H1 (cell line): ENCODE measurements around the gene TMIGD2. TPM values are rescaled to one million over a fixed set of nuclear protein-coding genes. Genes with fewer than 3 reads are reported as not detected.

Experiments
- CTCF ChIA-PET: fragments of 300-600 bp; sonication (Branson Sonifier 250); formaldehyde crosslinking; loops from one replicate; lab custom pipeline; 2021; ENCODE audit not compliant: partially characterized antibody; lab: Charles Lee
- POLR2A ChIA-PET: fragments of 300-600 bp; sonication (Branson Sonifier 250); formaldehyde crosslinking; loops from one replicate; lab custom pipeline; 2021; ENCODE audit warnings: inconsistent platforms; ENCODE audit not compliant: partially characterized antibody; lab: Charles Lee
- DNase-seq, 2 experiments: peaks; one replicate each; pipeline versions ENCODE4 v3.0.0 to v3.0.0-alpha.2; 2010 to 2022; ENCODE audit warnings: low spot score in 2 of 2, low read depth in 1 of 2, mixed read lengths in 1 of 2
- FAIRE-seq: peaks from 2 replicates; lab custom pipeline; 2011; peaks lifted over from hg19 to GRCh38; lab: Jason Lieb, UNC
- H2AFZ ChIP-seq: 2 replicates; pipeline ENCODE4 v1.8.1; 2012; ENCODE audit warnings: low read length, inconsistent platforms
- H2AK5ac ChIP-seq: 2 replicates; pipeline ENCODE4 v1.6.1; 2013; ENCODE audit warnings: low read depth, low read length
- H2BK120ac ChIP-seq: replicated peaks from 2 replicates; pipeline ENCODE3; 2013; ENCODE audit warnings: low read depth, low read length, inconsistent platforms
- H2BK12ac ChIP-seq: 2 replicates; pipeline ENCODE4 v1.6.1; 2013; ENCODE audit warnings: low read depth, low read length
- H2BK15ac ChIP-seq: 2 replicates; pipeline ENCODE4 v1.6.1; 2013; ENCODE audit warnings: low read length
- H2BK20ac ChIP-seq: 2 replicates; pipeline ENCODE4 v1.6.1; 2013; ENCODE audit warnings: low read length
- H2BK5ac ChIP-seq: 2 replicates; pipeline ENCODE4 v1.6.1; 2013; ENCODE audit warnings: low read depth, low read length
- H3K14ac ChIP-seq: 2 replicates; pipeline ENCODE4 v1.6.1; 2013; ENCODE audit warnings: inconsistent platforms; ENCODE audit not compliant: insufficient read length
- H3K18ac ChIP-seq: 2 replicates; pipeline ENCODE4 v1.6.1; 2013; ENCODE audit warnings: low read length; ENCODE audit errors: extremely low read depth
- H3K23ac ChIP-seq: 2 replicates; pipeline ENCODE4 v1.6.1; 2013; ENCODE audit warnings: inconsistent platforms; ENCODE audit not compliant: insufficient read length
- H3K23me2 ChIP-seq: 2 replicates; pipeline ENCODE4 v1.6.1; 2013; ENCODE audit warnings: low read depth, low read length
- H3K27ac ChIP-seq: 2 replicates; pipeline ENCODE4 v1.6.1; 2011; ENCODE audit warnings: low read depth, low read length, inconsistent platforms
- H3K27me3 ChIP-seq, 4 experiments: replicated peaks in 1 of 4; 1 replicate in 1 of 4; 2 replicates in 3 of 4; pipeline versions ENCODE4 v1.6.1 to v1.8.1; 2011 to 2013; ENCODE audit warnings: low read length in 3 of 4, mild to moderate bottlenecking in 3 of 4, inconsistent platforms in 2 of 4, mixed read lengths in 2 of 4, moderate library complexity in 1 of 4; ENCODE audit not compliant: control insufficient read depth in 3 of 4, insufficient read depth in 3 of 4; ENCODE audit errors: extremely low read depth in 1 of 4
- H3K36me3 ChIP-seq, 4 experiments: 2 replicates each; pipeline versions ENCODE4 v1.6.1 to v1.8.1; 2011 to 2013; ENCODE audit warnings: mild to moderate bottlenecking in 4 of 4, low read length in 3 of 4, moderate library complexity in 2 of 4, control low read depth in 1 of 4, inconsistent platforms in 1 of 4; ENCODE audit not compliant: insufficient read depth in 4 of 4, control insufficient read depth in 2 of 4
- H3K4ac ChIP-seq: replicated peaks from 2 replicates; pipeline ENCODE3; 2013; ENCODE audit warnings: low read length, low read depth, mixed read lengths, inconsistent platforms; ENCODE audit not compliant: insufficient read length
- H3K4me1 ChIP-seq, 4 experiments: replicated peaks in 1 of 4; 1 replicate in 1 of 4; 2 replicates in 3 of 4; pipeline versions ENCODE4 v1.6.1 to v1.8.1; 2011 to 2013; ENCODE audit warnings: low read length in 3 of 4, inconsistent platforms in 2 of 4, mixed read lengths in 1 of 4; ENCODE audit not compliant: insufficient read depth in 4 of 4, control insufficient read depth in 3 of 4
- H3K4me2 ChIP-seq, 2 experiments: 2 replicates each; pipeline versions ENCODE4 v1.6.1 to v1.8.1; 2011 to 2013; ENCODE audit warnings: low read depth in 2 of 2, low read length in 2 of 2, control low read depth in 1 of 2, inconsistent platforms in 1 of 2, mild to moderate bottlenecking in 1 of 2; ENCODE audit not compliant: insufficient read depth in 1 of 2
- H3K4me3 ChIP-seq, 4 experiments: fragments of 200-600, 300-600 bp in 1 of 4; sonication (generic), shearing (Covaris generic), sonication (Bioruptor Twin) in 1 of 4; 2 replicates each; pipeline versions ENCODE4 v1.5.1 to v1.8.1; 2011 to 2016; ENCODE audit warnings: low read length in 4 of 4, low read depth in 3 of 4, control low read depth in 2 of 4, inconsistent platforms in 2 of 4, mild to moderate bottlenecking in 2 of 4, mixed read lengths in 1 of 4, moderate library complexity in 1 of 4; ENCODE audit not compliant: insufficient read depth in 2 of 4; ENCODE audit errors: extremely low read depth in 1 of 4
- H3K56ac ChIP-seq: replicated peaks from 2 replicates; pipeline ENCODE3; 2013; ENCODE audit warnings: low read depth, mild to moderate bottlenecking, mixed read lengths, low read length, inconsistent platforms; ENCODE audit not compliant: insufficient read length
- H3K79me1 ChIP-seq: 2 replicates; pipeline ENCODE4 v1.6.1; 2013; ENCODE audit warnings: low read depth, low read length, control low read depth
- H3K79me2 ChIP-seq, 2 experiments: 2 replicates each; pipeline versions ENCODE4 v1.6.1 to v1.8.1; 2012 to 2013; ENCODE audit warnings: low read length in 2 of 2, mild to moderate bottlenecking in 2 of 2, inconsistent platforms in 1 of 2; ENCODE audit not compliant: insufficient read depth in 2 of 2, control insufficient read depth in 1 of 2
- H3K9ac ChIP-seq, 4 experiments: replicated peaks in 1 of 4; 1 replicate in 1 of 4; 2 replicates in 3 of 4; pipeline versions ENCODE4 v1.6.1 to v1.8.1; 2011 to 2013; ENCODE audit warnings: low read depth in 3 of 4, low read length in 3 of 4, control low read depth in 2 of 4, mild to moderate bottlenecking in 2 of 4, moderate library complexity in 2 of 4, inconsistent platforms in 1 of 4; ENCODE audit errors: extremely low read depth in 1 of 4
- H3K9me3 ChIP-seq, 2 experiments: 2 replicates each; pipeline versions ENCODE4 v1.6.1 to v1.8.1; 2012 to 2013; ENCODE audit warnings: mild to moderate bottlenecking in 2 of 2, moderate library complexity in 2 of 2, control low read depth in 1 of 2, inconsistent platforms in 1 of 2, low read depth in 1 of 2, low read length in 1 of 2, mixed read lengths in 1 of 2; ENCODE audit not compliant: insufficient read depth in 2 of 2
- H4K20me1 ChIP-seq, 2 experiments: replicated peaks in 1 of 2; 2 replicates each; pipeline versions ENCODE3 to v1.8.1; 2011 to 2013; ENCODE audit warnings: inconsistent platforms in 2 of 2, low read length in 2 of 2, mild to moderate bottlenecking in 1 of 2; ENCODE audit not compliant: insufficient read depth in 2 of 2, control insufficient read depth in 1 of 2
- H4K5ac ChIP-seq: 2 replicates; pipeline ENCODE4 v1.6.1; 2013; ENCODE audit warnings: low read length, low read depth, mixed read lengths, inconsistent platforms; ENCODE audit not compliant: insufficient read length
- H4K8ac ChIP-seq: 2 replicates; pipeline ENCODE4 v1.8.0; 2013; ENCODE audit warnings: mild to moderate bottlenecking, moderate library complexity, low read length, inconsistent platforms; ENCODE audit not compliant: insufficient read depth; ENCODE audit errors: extremely low read depth
- H4K91ac ChIP-seq: replicated peaks from 2 replicates; pipeline ENCODE3; 2013; ENCODE audit warnings: low read length, mixed read lengths, inconsistent platforms; ENCODE audit not compliant: insufficient read length
- BRCA1 ChIP-seq: IDR thresholded peaks from 2 replicates; pipeline ENCODE4 v1.6.1; 2012; ENCODE audit warnings: low read depth, low read length, improper control_type of control experiment
- CREB1 ChIP-seq: IDR thresholded peaks from 2 replicates; pipeline ENCODE4 v1.6.1; 2012; ENCODE audit warnings: inconsistent platforms
- JUN ChIP-seq: IDR thresholded peaks from 2 replicates; pipeline ENCODE4 v1.6.1; 2011; ENCODE audit warnings: low read depth, mild to moderate bottlenecking, improper control_type of control experiment, low read length
- KDM5A ChIP-seq: fragments of 200-600 bp; IDR thresholded peaks from 2 replicates; pipeline ENCODE4 v1.7.1; 2012; ENCODE audit warnings: mild to moderate bottlenecking, low read length, inconsistent platforms, mixed read lengths
- POLR2A ChIP-seq, 2 experiments: IDR thresholded peaks; 1 replicate in 1 of 2; 2 replicates in 1 of 2; pipeline ENCODE4 v1.6.1; 2011; ENCODE audit warnings: low read depth in 2 of 2, low read length in 2 of 2, mild to moderate bottlenecking in 2 of 2; ENCODE audit errors: control extremely low read depth in 1 of 2
- RAD21 ChIP-seq, 2 experiments: IDR thresholded peaks in 1 of 2; conservative IDR thresholded peaks in 1 of 2; 2 replicates each; pipeline ENCODE4 v1.6.1; 2011; ENCODE audit warnings: low read depth in 2 of 2, low read length in 2 of 2, improper control_type of control experiment in 1 of 2, inconsistent platforms in 1 of 2, mild to moderate bottlenecking in 1 of 2, moderate library complexity in 1 of 2
- RNF2 ChIP-seq: fragments of 200-900, 300-1000 bp; sonication (generic); IDR thresholded peaks from 2 replicates; pipeline ENCODE4 v1.7.1; 2016; ENCODE audit warnings: borderline replicate concordance, low read depth, mild to moderate bottlenecking, antibody characterized with exemption, low read length; ENCODE audit not compliant: poor library complexity, severe bottlenecking; ENCODE audit errors: missing control alignments
- SIX5 ChIP-seq: IDR thresholded peaks from 2 replicates; pipeline ENCODE4 v1.6.1; 2011; ENCODE audit warnings: mild to moderate bottlenecking, low read depth, low read length
- SUZ12 ChIP-seq: fragments of 200-600 bp; sonication (generic); IDR thresholded peaks from 2 replicates; pipeline ENCODE4 v1.6.1; 2012; ENCODE audit warnings: mild to moderate bottlenecking, inconsistent platforms, low read length, moderate library complexity, mixed read lengths
- TAF1 ChIP-seq: IDR thresholded peaks from 2 replicates; pipeline ENCODE4 v1.6.1; 2011; ENCODE audit warnings: mild to moderate bottlenecking, low read depth, low read length
- WGBS, 2 experiments: shearing (Covaris generic) in 1 of 2; methylation state at CpG; one replicate each; pipeline versions ENCODE4 v1.1.6 to v1.1.7; 2013 to 2015; ENCODE audit warnings: low lambda C conversion rate in 2 of 2, mixed read lengths in 2 of 2, inconsistent platforms in 1 of 2, low coverage in 1 of 2, missing lambda C conversion rate in 1 of 2; ENCODE audit not compliant: insufficient replicate concordance in 2 of 2, insufficient coverage in 1 of 2, insufficient read length in 1 of 2; ENCODE audit errors: extremely low coverage in 1 of 2, missing lambda C conversion rate in 1 of 2; 5-methylcytosine and 5-hydroxymethylcytosine counted together
- polyA plus RNA-seq, 7 experiments: library from polyadenylated mRNA; depleted of rRNA in 3 of 7; stranded (reverse) in 5 of 7; unstranded in 2 of 7; fragments of >200 nt in 5 of 7; fragments of 200-250 nt in 2 of 7; gene quantifications; 1 replicate in 5 of 7; 2 replicates in 1 of 7; 4 replicates in 1 of 7; pipeline versions ENCODE4 v1.2.1 to v1.2.3, GENCODE V29; 2011 to 2013; ENCODE audit warnings: missing spikeins in 2 of 7, mixed read lengths in 2 of 7
- total RNA-seq: library from RNA; stranded (reverse); fragmentation: NEBNext Ultra II Directional; extraction: Animal tissue kit (Norgen Biotek cat#: 25700); gene quantifications from 2 replicates; pipeline ENCODE4 v1.2.1, GENCODE V29; 2021
- TF ChIP-seq, protein P1 (sequence below): IDR thresholded peaks from 2 replicates; pipeline ENCODE4 v1.6.1; 2011; ENCODE audit warnings: low read length, improper control_type of control experiment

Gene TMIGD2
- total and polyA plus RNA-seq, 2 of the 8 experiments (the other 6 are each of a cell fraction or from before 2014, with no cell fraction given), result 0.39 to 0.41 TPM

DNA sequence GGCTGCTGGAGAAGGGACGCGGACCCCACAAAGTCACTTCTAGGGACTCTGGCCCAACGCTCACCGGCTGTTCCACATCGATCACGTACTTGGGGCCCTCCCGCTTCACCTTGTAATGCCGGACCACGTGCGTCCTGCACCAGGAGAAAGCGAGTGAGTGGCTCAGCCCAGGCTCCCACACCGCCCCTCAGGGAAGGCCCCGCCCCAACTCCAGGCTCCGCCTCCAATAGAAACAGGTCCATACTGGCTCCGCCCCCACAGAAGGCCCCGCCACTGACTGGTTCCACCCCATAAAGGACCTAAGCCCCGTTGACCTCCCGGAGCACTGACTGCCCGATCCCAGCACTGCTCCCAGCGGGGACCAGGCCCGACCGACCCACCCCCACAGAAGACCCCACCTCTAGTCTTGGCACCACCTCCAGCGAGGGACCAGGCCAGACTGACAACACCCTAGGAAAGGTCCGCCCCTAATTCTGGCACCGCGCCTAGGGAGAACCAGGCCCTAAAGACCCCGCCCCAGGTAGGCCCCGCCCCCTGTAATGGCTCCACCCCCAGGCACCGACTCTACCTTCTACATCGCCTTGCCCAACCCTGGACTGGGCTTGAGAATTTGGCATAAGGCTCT, 25.2 kb upstream of the TMIGD2 start:
- H4K5ac ChIP-seq, result no peak overlapping the region
- H3K23me2 ChIP-seq, result peaks cover 12% of the 10 kb centered on the region; the same call in 1 of the 2 replicates
- H4K20me1 ChIP-seq, result peaks cover 4 to 15% of the 10 kb centered on the region in 2 experiments
- H2BK15ac ChIP-seq, result no peak overlapping the region; the same call in 1 of the 2 replicates
- 0 out of 2 replicates have a peak overlapping the region, but pooled peaks have one; percentile 6 for H2AFZ ChIP-seq
- ChIA-PET POLR2A (interaction anchor here (1.0 to 1.4 kb wide), 4 partner anchors 11 to 50 kb away, joined by 3 to 7 read pairs (median 4); partner anchors contain the start of gene STAP2), CTCF (interaction anchor here (1.1 to 1.3 kb wide), 2 partner anchors 25 to 60 kb away, joined by 4 to 8 read pairs; no protein-coding TSS in a partner anchor)
- H3K9me3 ChIP-seq, result no peaks in the 10 kb centered on the region
- DNase-seq (peak; percentile 89 to 98), FAIRE-seq (no peak)
- no peak overlapping the region; the same call in 1 of the 2 replicates for H3K18ac ChIP-seq
- H3K14ac ChIP-seq, result no peak overlapping the region
- no peak overlapping the region for H2AK5ac ChIP-seq
- no peaks in the 10 kb centered on the region for H3K79me1 ChIP-seq
- H3K36me3 ChIP-seq, result peaks cover 0 to 10% (median 0%) of the 10 kb centered on the region in 4 experiments; a peak in 2 of 8 replicates
- H3K4ac ChIP-seq, result no peak overlapping the region
- peak overlapping the region; percentile 54; the same call in 1 of the 2 replicates for H2BK5ac ChIP-seq
- H3K27me3 ChIP-seq, result no peaks in the 10 kb centered on the region; a peak in 1 of 7 replicates
- H4K8ac ChIP-seq, result peak overlapping the region; percentile 85
- H3K4me1 ChIP-seq, result peaks cover 0 to 6% (median 3%) of the 10 kb centered on the region in 4 experiments; a peak in 5 of 7 replicates
- no peak overlapping the region for H2BK120ac ChIP-seq
- no peak overlapping the region for H3K56ac ChIP-seq
- 9% methylated on average over 30 of the region's 30 CpGs; no CpG with 5 or more reads in 1 of the 2 experiments for WGBS, 2 experiments
- H3K79me2 ChIP-seq, result no peaks in the 10 kb centered on the region
- H2BK20ac ChIP-seq, result no peak overlapping the region
- peak overlapping the region; percentile 75 for H3K27ac ChIP-seq
- no peak overlapping the region for H3K23ac ChIP-seq
- peak overlapping the region in 3 of 4 experiments; percentile 54 to 74 (median 70); a peak in 5 of 7 replicates for H3K9ac ChIP-seq
- H3K4me3 ChIP-seq, result peak overlapping the region; percentile 59 to 70 (median 65)
- peak overlapping the region; percentile 88 to 95 for H3K4me2 ChIP-seq
- peak overlapping the region; percentile 60 for H2BK12ac ChIP-seq
- H4K91ac ChIP-seq, result peak overlapping the region; percentile 80
- TF ChIP-seq CREB1, result peak; percentile 9; the same call in 1 of the 2 replicates
- TF ChIP-seq RAD21 (IDR thresholded peaks at IDR 0.05 in 1 of 2, conservative IDR thresholded peaks at IDR 0.05 in 1 of 2; ENCODE audit: low read depth in 2 of 2, low read length in 2 of 2), result no peak
- TF ChIP-seq JUN, result no peak
- no peak for TF ChIP-seq RNF2
- no peak for TF ChIP-seq SUZ12
- no peak for TF ChIP-seq KDM5A
- peak; percentile 61 for TF ChIP-seq TAF1
- TF ChIP-seq POLR2A (IDR thresholded peaks at IDR 0.05; ENCODE audit: control extremely low read depth in 1 of 2, low read depth in 2 of 2, low read length in 2 of 2), result peak; percentile 56 to 85
- TF ChIP-seq, protein P1, sequence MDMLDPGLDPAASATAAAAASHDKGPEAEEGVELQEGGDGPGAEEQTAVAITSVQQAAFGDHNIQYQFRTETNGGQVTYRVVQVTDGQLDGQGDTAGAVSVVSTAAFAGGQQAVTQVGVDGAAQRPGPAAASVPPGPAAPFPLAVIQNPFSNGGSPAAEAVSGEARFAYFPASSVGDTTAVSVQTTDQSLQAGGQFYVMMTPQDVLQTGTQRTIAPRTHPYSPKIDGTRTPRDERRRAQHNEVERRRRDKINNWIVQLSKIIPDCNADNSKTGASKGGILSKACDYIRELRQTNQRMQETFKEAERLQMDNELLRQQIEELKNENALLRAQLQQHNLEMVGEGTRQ, result no peak
- no peak for TF ChIP-seq BRCA1
- no peak for TF ChIP-seq SIX5
